Measurements from ENCODE around the gene ADARB1. TPM values are rescaled to one million over a fixed set of nuclear protein-coding genes. Genes with fewer than 3 reads are reported as not detected.

ADARB1 gene
- total and polyA plus RNA-seq, 2 experiments from 2014 or later: 4.8 to 14.8 TPM

- Histone ChIP-seq H3K27ac (ENCODE audit: low read depth) (no peak overlapping the region), H3K9me2 (ENCODE audit: insufficient read depth) (peaks cover 4% of the 10 kb centered on the region; the same call in 1 of the 2 replicates), H3K4me2 (no peak overlapping the region), H3F3A (replicated peaks; ENCODE audit: low read depth) (no peaks in the 10 kb centered on the region), H3K27me3 (ENCODE audit: insufficient read depth) (no peaks in the 10 kb centered on the region), H4K20me1 (replicated peaks; ENCODE audit: insufficient read depth) (no peaks in the 10 kb centered on the region), H2AFZ (no peak overlapping the region), H3K36me3 (ENCODE audit: insufficient read depth) (no peaks in the 10 kb centered on the region), H3K4me3 (no peak overlapping the region), H3K79me2 (replicated peaks; ENCODE audit: insufficient read depth) (no peaks in the 10 kb centered on the region), H3K4me1 (ENCODE audit: insufficient read depth) (no peaks in the 10 kb centered on the region)
- H3K27ac Mint-ChIP-seq: no peak overlapping the region
- H3K27me3 Mint-ChIP-seq (ENCODE audit: insufficient read depth, low read depth, poor library complexity): peaks cover 4% of the 10 kb centered on the region
- H3K4me1 Mint-ChIP-seq: peaks cover 10% of the 10 kb centered on the region
- ATAC-seq (no peak), DNase-seq (ENCODE audit: low spot score) (no peak)
- H3K4me3 Mint-ChIP-seq: no peak overlapping the region
- no peak for TF ChIP-seq NANOG (IDR thresholded peaks at IDR 0.05; ENCODE audit: borderline replicate concordance)
- no peak for TF ChIP-seq EZH2 (IDR thresholded peaks at IDR 0.05; ENCODE audit: low read depth, unreplicated experiment)
- no peak for TF ChIP-seq JUNB (IDR thresholded peaks at IDR 0.05; ENCODE audit: unreplicated experiment)
- peaks cover 2% of the 10 kb centered on the region; the same call in 1 of the 3 replicates for H3K9me3 Mint-ChIP-seq
- H3K36me3 Mint-ChIP-seq (ENCODE audit: low read depth): no peaks in the 10 kb centered on the region
Measured at GRCh38 chr21:45158491-45159423, 84.4 kb downstream of the ADARB1 start.

GRCh38 chr21:45160198-45160597 lies 85.8 kb downstream of the ADARB1 start:
- H3K27me3 ChIP-seq (ENCODE audit: insufficient read depth): no peaks in the 10 kb centered on the region
- no peak overlapping the region for H2AFZ ChIP-seq
- H3K79me2 ChIP-seq (replicated peaks; ENCODE audit: insufficient read depth): no peaks in the 10 kb centered on the region
- H3K27ac ChIP-seq (ENCODE audit: low read depth): no peak overlapping the region
- peaks cover 4% of the 10 kb centered on the region; the same call in 1 of the 2 replicates for H3K9me2 ChIP-seq (ENCODE audit: insufficient read depth)
- H3F3A ChIP-seq (replicated peaks; ENCODE audit: low read depth): no peaks in the 10 kb centered on the region
- Mint-ChIP-seq H3K27ac (no peak overlapping the region), H3K4me1 (peaks cover 8% of the 10 kb centered on the region), H3K4me3 (no peak overlapping the region), H3K36me3 (ENCODE audit: low read depth) (no peaks in the 10 kb centered on the region), H3K9me3 (peaks cover 2% of the 10 kb centered on the region; the same call in 1 of the 3 replicates), H3K27me3 (ENCODE audit: insufficient read depth, low read depth, poor library complexity) (peaks cover 6% of the 10 kb centered on the region)
- ATAC-seq: no peak
- no peak for DNase-seq (ENCODE audit: low spot score)
- no peak overlapping the region for H3K4me2 ChIP-seq
- no peaks in the 10 kb centered on the region for H4K20me1 ChIP-seq (replicated peaks; ENCODE audit: insufficient read depth)
- TF ChIP-seq CTCF (conservative IDR thresholded peaks at IDR 0.05; ENCODE audit: low read depth in 2 of 2) (no peak), NANOG (IDR thresholded peaks at IDR 0.05; ENCODE audit: borderline replicate concordance) (no peak), JUNB (IDR thresholded peaks at IDR 0.05; ENCODE audit: unreplicated experiment) (no peak), REST (IDR thresholded peaks at IDR 0.05; ENCODE audit: unreplicated experiment) (no peak), ETS1 (IDR thresholded peaks at IDR 0.05) (no peak), STAT1 (IDR thresholded peaks at IDR 0.05; ENCODE audit: unreplicated experiment) (no peak)
- H3K4me3 ChIP-seq: no peak overlapping the region
- H3K36me3 ChIP-seq (ENCODE audit: insufficient read depth): no peaks in the 10 kb centered on the region
- H3K4me1 ChIP-seq (ENCODE audit: insufficient read depth): no peaks in the 10 kb centered on the region
